SK-N-SH (cell line): ENCODE results near the gene PDE9A. TPM values are rescaled to one million over a fixed set of nuclear protein-coding genes. Genes with fewer than 3 reads are reported as not detected.

Source experiments
- CTCF ChIA-PET: fragments of 300-600, 350-600 bp; formaldehyde crosslinking; extraction: SDS; loops from one replicate; lab custom pipeline; 2021; lab: Yijun Ruan, JAX
- POLR2A ChIA-PET: fragments of 350-600 bp; sonication (Branson Sonifier 250); formaldehyde crosslinking; extraction: SDS; loops from one replicate; lab custom pipeline; 2020; ENCODE audit warnings: antibody characterized with exemption, inconsistent platforms; lab: Yijun Ruan, JAX
- DNase-seq: peaks from one replicate; pipeline ENCODE4 v3.0.0; 2012
- H2AFZ ChIP-seq: fragments of 200-600 bp; sonication (generic); 2 replicates; pipeline ENCODE4 v1.8.1; 2016; ENCODE audit warnings: antibody characterized with exemption, mild to moderate bottlenecking, low read depth
- H3F3A ChIP-seq: fragments of 200-600 bp; sonication (generic); replicated peaks from 2 replicates; pipeline ENCODE3; 2016; ENCODE audit warnings: antibody characterized with exemption, mild to moderate bottlenecking; ENCODE audit not compliant: insufficient read depth
- H3K27ac ChIP-seq, 2 experiments: fragments of 200-500 bp in 1 of 2; fragments of 200-600 bp in 1 of 2; sonication (Bioruptor generic) in 1 of 2; sonication (generic), shearing (Covaris generic) in 1 of 2; 2 replicates each; pipeline versions ENCODE4 v1.5.1 to v1.6.1; 2014 to 2016; ENCODE audit warnings: low read depth in 2 of 2, inconsistent platforms in 1 of 2, low read length in 1 of 2, mild to moderate bottlenecking in 1 of 2, mixed read lengths in 1 of 2
- H3K27me3 ChIP-seq: fragments of 200-600 bp; sonication (generic), shearing (Covaris generic); 2 replicates; pipeline ENCODE4 v1.6.1; 2016; ENCODE audit warnings: mixed run types; ENCODE audit not compliant: insufficient read depth
- H3K36me3 ChIP-seq, 2 experiments: fragments of 200-500 bp in 1 of 2; fragments of 200-600 bp in 1 of 2; sonication (Bioruptor generic) in 1 of 2; sonication (generic) in 1 of 2; replicated peaks in 1 of 2; 2 replicates each; pipeline versions ENCODE3 to v1.5.1; 2014 to 2016; ENCODE audit warnings: low read length in 1 of 2, mild to moderate bottlenecking in 1 of 2; ENCODE audit not compliant: insufficient read depth in 2 of 2, control insufficient read depth in 1 of 2
- H3K4me1 ChIP-seq, 2 experiments: fragments of 200-500 bp in 1 of 2; fragments of 200-600 bp in 1 of 2; sonication (Bioruptor generic) in 1 of 2; sonication (generic), shearing (Covaris generic) in 1 of 2; 2 replicates each; pipeline versions ENCODE4 v1.5.1 to v1.6.1; 2014 to 2016; ENCODE audit warnings: low read depth in 1 of 2, low read length in 1 of 2, mixed run types in 1 of 2; ENCODE audit not compliant: insufficient read depth in 2 of 2, control insufficient read depth in 1 of 2
- H3K4me2 ChIP-seq: fragments of 200-600 bp; sonication (generic), shearing (Covaris generic); 2 replicates; pipeline ENCODE4 v1.6.1; 2017; ENCODE audit warnings: mixed run types
- H3K4me3 ChIP-seq, 2 experiments: fragments of 200-500 bp in 1 of 2; fragments of 200-600 bp in 1 of 2; sonication (Bioruptor generic) in 1 of 2; sonication (generic), shearing (Covaris generic) in 1 of 2; 2 replicates each; pipeline versions ENCODE4 v1.5.1 to v1.8.1; 2014 to 2016; ENCODE audit warnings: low read depth in 2 of 2, inconsistent platforms in 1 of 2, low read length in 1 of 2, mild to moderate bottlenecking in 1 of 2, mixed read lengths in 1 of 2, moderate library complexity in 1 of 2
- H3K79me2 ChIP-seq: fragments of 200-600 bp; sonication (generic); 2 replicates; pipeline ENCODE4 v1.8.1; 2017; ENCODE audit warnings: mild to moderate bottlenecking; ENCODE audit not compliant: insufficient read depth
- H3K9ac ChIP-seq: fragments of 200-600 bp; sonication (generic); 2 replicates; pipeline ENCODE4 v1.6.1; 2017; ENCODE audit warnings: mixed run types
- H3K9me2 ChIP-seq: fragments of 200-600 bp; sonication (generic); 2 replicates; pipeline ENCODE4 v1.6.1; 2017; ENCODE audit warnings: mixed run types
- H3K9me3 ChIP-seq: fragments of 200-600 bp; sonication (generic); 2 replicates; pipeline ENCODE4 v1.6.1; 2017; ENCODE audit warnings: mixed run types, mild to moderate bottlenecking, moderate library complexity
- H4K20me1 ChIP-seq: fragments of 200-600 bp; sonication (generic); 2 replicates; pipeline ENCODE4 v1.6.1; 2017; ENCODE audit warnings: mild to moderate bottlenecking, mixed run types; ENCODE audit not compliant: insufficient read depth
- ELF1 ChIP-seq: IDR thresholded peaks from 2 replicates; pipeline ENCODE4 v1.4.0; 2012
- EZH2phosphoT487 ChIP-seq: fragments of 200-600 bp; sonication (generic); IDR thresholded peaks from 2 replicates; pipeline ENCODE4 v1.6.1; 2017; ENCODE audit warnings: low read depth, mixed run types, mild to moderate bottlenecking, antibody characterized with exemption, moderate library complexity, borderline replicate concordance
- FOSL2 ChIP-seq: IDR thresholded peaks from 2 replicates; pipeline ENCODE4 v1.4.0; 2012; ENCODE audit warnings: low read depth, mild to moderate bottlenecking, moderate library complexity, borderline replicate concordance
- FOXM1 ChIP-seq: IDR thresholded peaks from 2 replicates; pipeline ENCODE4 v1.4.0; 2012; ENCODE audit warnings: low read depth, mild to moderate bottlenecking
- MEF2A ChIP-seq: IDR thresholded peaks from 2 replicates; pipeline ENCODE4 v1.4.0; 2012; ENCODE audit warnings: low read depth, borderline replicate concordance
- NRF1 ChIP-seq: IDR thresholded peaks from 2 replicates; pipeline ENCODE4 v1.6.1; 2012; ENCODE audit warnings: low read depth, mild to moderate bottlenecking, low read length
- RAD21 ChIP-seq: IDR thresholded peaks from 2 replicates; pipeline ENCODE4 v1.6.1; 2012; ENCODE audit warnings: mild to moderate bottlenecking, low read length
- RXRA ChIP-seq: IDR thresholded peaks from 2 replicates; pipeline ENCODE4 v1.4.0; 2012; ENCODE audit warnings: low read depth, mild to moderate bottlenecking, borderline replicate concordance
- SIN3A ChIP-seq: IDR thresholded peaks from 2 replicates; pipeline ENCODE4 v1.6.1; 2012; ENCODE audit warnings: low read depth, mild to moderate bottlenecking, low read length, moderate library complexity, borderline replicate concordance
- SMC3 ChIP-seq: IDR thresholded peaks from 2 replicates; pipeline ENCODE4 v1.6.1; 2012; ENCODE audit warnings: low read depth, low read length, improper control_type of control experiment
- YY1 ChIP-seq: IDR thresholded peaks from 2 replicates; pipeline ENCODE4 v1.4.0; 2012; ENCODE audit warnings: low read depth, mild to moderate bottlenecking
- WGBS: methylation state at CpG from one replicate; pipeline ENCODE4 v1.1.6; 2017; ENCODE audit warnings: low lambda C conversion rate; 5-methylcytosine and 5-hydroxymethylcytosine counted together
- polyA plus RNA-seq, 3 experiments: library from polyadenylated mRNA; depleted of rRNA; stranded (reverse); fragments of >200 nt; gene quantifications; 2 replicates each; pipeline ENCODE4 v1.2.3, GENCODE V29; 2012
- TF ChIP-seq, protein P1 (sequence below): IDR thresholded peaks from 2 replicates; pipeline ENCODE4 v1.4.0; 2012; ENCODE audit warnings: low read depth, borderline replicate concordance
- TF ChIP-seq, protein P2 (sequence below): fragments of 150-350 bp; IDR thresholded peaks from 2 replicates; pipeline ENCODE4 v1.6.1; 2016; ENCODE audit warnings: mild to moderate bottlenecking, low read depth, low read length

PDE9A gene
- polyA plus RNA-seq, 1 of the 3 experiments (the other 2 are of a cell fraction), result 0.28 TPM

DNA sequence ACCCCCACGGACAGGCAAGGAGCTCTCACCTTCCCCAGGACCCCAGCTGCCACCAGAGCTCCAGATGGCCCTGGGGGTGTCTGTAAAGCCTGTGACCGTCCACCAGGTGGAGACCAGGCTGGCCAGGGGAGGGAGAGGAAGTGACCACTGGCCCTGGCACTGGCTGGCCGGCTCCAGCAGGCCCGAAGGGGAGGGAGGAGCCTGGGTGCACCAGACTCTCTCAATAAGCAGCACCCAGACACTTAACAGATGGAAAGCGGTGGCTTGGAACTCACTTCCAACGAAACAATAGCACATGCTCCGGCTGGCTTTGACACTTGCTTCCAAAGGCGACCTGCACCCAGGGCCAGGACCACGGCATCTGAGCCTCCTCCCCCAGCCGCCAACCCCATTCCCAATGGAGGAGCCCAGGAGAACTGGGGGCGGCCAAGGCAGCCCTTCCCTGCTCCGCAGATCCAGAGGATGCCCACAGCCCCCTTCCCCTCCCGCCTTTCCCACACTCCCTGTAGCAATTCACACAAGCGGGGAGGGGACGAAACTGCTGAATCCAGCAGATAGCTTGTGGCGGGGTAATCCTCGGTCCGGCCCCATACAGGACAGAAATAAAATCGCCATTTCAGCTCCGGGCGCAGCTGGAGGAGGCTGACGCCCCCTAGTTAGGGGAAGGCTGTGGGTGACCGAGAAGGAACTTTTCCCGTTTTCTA is 742 bp upstream of the PDE9A start (continued):
- TF ChIP-seq EZH2phosphoT487 (no peak), SIN3A (no peak)

DNA sequence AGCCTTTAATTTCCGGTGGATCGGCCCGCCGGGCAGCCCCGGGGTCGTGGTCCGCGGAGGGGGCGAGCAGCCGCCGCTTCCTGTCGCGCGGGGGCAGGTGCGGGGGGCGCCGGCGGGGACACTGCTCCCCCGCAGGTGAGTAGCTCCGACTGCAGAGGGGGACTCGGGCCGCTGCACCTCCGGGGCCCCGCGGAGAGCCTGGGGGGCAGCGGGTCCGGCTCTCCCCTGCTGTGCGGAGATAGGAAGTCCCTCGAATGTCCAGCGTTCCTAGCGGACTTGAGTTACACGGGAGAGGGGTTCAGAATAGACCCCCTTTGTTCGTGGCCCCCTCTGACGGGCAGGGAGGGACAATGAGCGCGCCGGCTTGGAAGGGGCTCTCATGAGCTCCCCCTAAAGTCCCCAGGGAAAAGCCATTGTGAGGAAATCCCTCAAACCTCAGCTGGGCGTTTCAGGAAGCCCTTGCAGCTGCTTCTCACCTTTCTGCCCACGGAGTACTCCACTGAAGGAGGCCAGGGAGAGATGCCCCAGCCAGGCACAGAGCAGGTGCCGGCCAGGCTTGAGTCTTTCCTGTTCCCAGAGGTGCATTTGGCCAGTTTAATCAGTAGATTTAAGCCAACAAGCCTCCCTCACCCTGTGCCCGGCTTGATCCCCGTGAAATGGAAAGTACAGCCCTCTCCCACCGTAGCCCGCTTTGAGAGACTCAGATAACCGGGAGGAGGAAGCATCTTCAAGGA is 925 bp downstream of the PDE9A start:
- Histone ChIP-seq H4K20me1 (no peaks in the 10 kb centered on the region), H3K4me1 (peaks cover 0 to 33% of the 10 kb centered on the region in 2 experiments; a peak in 1 of 4 replicates), H3K36me3 (no peaks in the 10 kb centered on the region), H3K79me2 (no peaks in the 10 kb centered on the region), H3K9me3 (no peaks in the 10 kb centered on the region), H3K9ac (no peak overlapping the region), H3K9me2 (no peaks in the 10 kb centered on the region), H3K4me2 (peak overlapping the region; percentile 65; the same call in 1 of the 2 replicates), H3F3A (no peaks in the 10 kb centered on the region), H3K4me3 (peak overlapping the region in 1 of 2 experiments; percentile 53; a peak in 3 of 4 replicates), H2AFZ (no peak overlapping the region), H3K27ac (peak overlapping the region in 1 of 2 experiments; percentile 76; a peak in 2 of 4 replicates), H3K27me3 (peaks cover 35% of the 10 kb centered on the region)
- TF ChIP-seq FOXM1 (no peak), RXRA (no peak), MEF2A (no peak), SMC3 (no peak), RAD21 (no peak)
- CTCF ChIA-PET, result interaction anchor here (0.6 to 3.0 kb wide), 13 partner anchors 10 to 238 kb away, joined by 3 to 20 read pairs (median 4); partner anchors contain the start of gene NDUFV3
- POLR2A ChIA-PET, result no interaction called here
- peak; percentile 79 for DNase-seq
- 7% methylated on average over 23 of the region's 45 CpGs for WGBS

DNA sequence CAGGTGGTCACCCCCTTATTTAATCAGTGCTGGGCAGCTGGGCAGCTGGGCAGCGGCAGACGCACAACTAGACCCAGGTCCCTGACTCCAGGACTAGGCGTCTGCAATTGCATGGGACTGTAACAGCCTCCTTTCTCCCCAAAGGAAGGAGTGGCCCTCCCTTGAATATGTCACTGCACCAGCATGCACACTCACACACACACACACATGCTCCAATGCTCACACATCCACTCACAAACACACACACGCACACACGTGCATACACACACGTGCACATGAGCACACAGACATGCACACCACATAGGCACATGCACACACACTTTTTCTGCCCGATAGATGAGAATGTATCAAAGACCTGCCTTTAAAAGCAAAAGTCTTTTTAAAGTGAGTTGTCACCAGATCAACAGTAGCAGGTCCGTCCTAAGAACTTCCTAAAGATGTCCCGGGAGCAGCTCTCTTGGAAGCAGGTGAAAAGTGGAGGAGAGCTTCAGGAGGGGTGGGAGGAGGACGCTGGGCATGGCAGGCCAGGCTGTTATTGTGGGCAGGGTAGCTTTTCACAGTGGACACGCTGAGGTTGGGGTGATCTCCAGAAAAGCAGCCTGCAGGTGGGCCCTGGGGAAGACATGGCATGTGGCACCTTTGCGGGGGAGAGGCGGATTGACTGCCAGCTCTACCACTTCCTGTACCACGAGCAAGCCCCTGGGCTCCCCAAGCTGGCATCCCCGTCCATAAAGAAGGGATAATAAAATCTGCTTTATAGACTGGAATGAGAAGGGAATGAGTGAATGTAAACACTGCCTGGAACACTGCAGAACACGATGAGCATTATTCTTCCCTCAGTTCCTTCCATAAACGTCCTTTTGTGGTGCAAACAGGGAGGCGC is 1.7 kb downstream of the PDE9A start:
- H3K27ac ChIP-seq, result no peak overlapping the region
- POLR2A ChIA-PET, result no interaction called here
- TF ChIP-seq SIN3A (no peak), NRF1 (no peak), ELF1 (no peak), FOSL2 (no peak), YY1 (no peak), RXRA (no peak), RAD21 (no peak)
- TF ChIP-seq, protein P1, sequence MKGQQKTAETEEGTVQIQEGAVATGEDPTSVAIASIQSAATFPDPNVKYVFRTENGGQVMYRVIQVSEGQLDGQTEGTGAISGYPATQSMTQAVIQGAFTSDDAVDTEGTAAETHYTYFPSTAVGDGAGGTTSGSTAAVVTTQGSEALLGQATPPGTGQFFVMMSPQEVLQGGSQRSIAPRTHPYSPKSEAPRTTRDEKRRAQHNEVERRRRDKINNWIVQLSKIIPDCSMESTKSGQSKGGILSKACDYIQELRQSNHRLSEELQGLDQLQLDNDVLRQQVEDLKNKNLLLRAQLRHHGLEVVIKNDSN, result no peak
- TF ChIP-seq, protein P2, sequence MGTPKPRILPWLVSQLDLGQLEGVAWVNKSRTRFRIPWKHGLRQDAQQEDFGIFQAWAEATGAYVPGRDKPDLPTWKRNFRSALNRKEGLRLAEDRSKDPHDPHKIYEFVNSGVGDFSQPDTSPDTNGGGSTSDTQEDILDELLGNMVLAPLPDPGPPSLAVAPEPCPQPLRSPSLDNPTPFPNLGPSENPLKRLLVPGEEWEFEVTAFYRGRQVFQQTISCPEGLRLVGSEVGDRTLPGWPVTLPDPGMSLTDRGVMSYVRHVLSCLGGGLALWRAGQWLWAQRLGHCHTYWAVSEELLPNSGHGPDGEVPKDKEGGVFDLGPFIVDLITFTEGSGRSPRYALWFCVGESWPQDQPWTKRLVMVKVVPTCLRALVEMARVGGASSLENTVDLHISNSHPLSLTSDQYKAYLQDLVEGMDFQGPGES, result no peak
- TF ChIP-seq, all 33 proteins: peak for 0
- H3K27me3 ChIP-seq, result peaks cover 35% of the 10 kb centered on the region
- no peaks in the 10 kb centered on the region for H3F3A ChIP-seq
- no peaks in the 10 kb centered on the region for H3K9me2 ChIP-seq
- CTCF ChIA-PET, result interaction anchor here (0.6 to 3.0 kb wide), 8 partner anchors 9 to 237 kb away, joined by 3 to 20 read pairs (median 4); partner anchors contain the start of gene NDUFV3
- no peaks in the 10 kb centered on the region for H3K79me2 ChIP-seq
- no peaks in the 10 kb centered on the region for H3K36me3 ChIP-seq
- no peaks in the 10 kb centered on the region for H4K20me1 ChIP-seq
- no peak overlapping the region for H2AFZ ChIP-seq
- H3K4me3 ChIP-seq, result peak overlapping the region in 1 of 2 experiments; percentile 53; a peak in 2 of 4 replicates
- H3K9ac ChIP-seq, result no peak overlapping the region
- H3K4me2 ChIP-seq, result no peak overlapping the region
- 67% methylated on average over 18 of the region's 18 CpGs for WGBS
- H3K9me3 ChIP-seq, result no peaks in the 10 kb centered on the region
- DNase-seq, result no peak
- peaks cover 0 to 33% of the 10 kb centered on the region in 2 experiments; a peak in 1 of 4 replicates for H3K4me1 ChIP-seq
